Effector CD8-positive, alpha-beta T cell (primary cell): Measurements from ENCODE around the gene PPP1R1B.
A peak's percentile ranks its signal among the peaks of the same experiment; 100 is the strongest.

Experiments used
- DNase-seq: peaks from one replicate; lab custom pipeline; 2025; lab: John Stamatoyannopoulos, UW

Gene PPP1R1B

GRCh38 chr17:39667262-39667944, 40.7 kb downstream of the PPP1R1B start:
- no peak for DNase-seq

GRCh38 chr17:39667945-39668924, 41.5 kb downstream of the PPP1R1B start, which contains the start of gene PNMT:
Gene PNMT, plus strand, starts transcription at chr17:39668453. Its CDS starts 23 bp downstream, at chr17:39668476.
- peak; percentile 36 for DNase-seq

GRCh38 chr17:39669897-39670735, 43.4 kb downstream of the PPP1R1B start:
- no peak for DNase-seq

GRCh38 chr17:39670746-39671145, 44.0 kb downstream of the PPP1R1B start:
- no peak for DNase-seq

GRCh38 chr17:39671651-39672521, 45.1 kb downstream of the PPP1R1B start:
- no peak for DNase-seq

- DNase-seq: no peak
Observed at GRCh38 chr17:39672522-39673334, 46.0 kb downstream of the PPP1R1B start.

GRCh38 chr17:39673335-39674081, 46.8 kb downstream of the PPP1R1B start:
- DNase-seq: no peak

- DNase-seq: no peak
Observed at GRCh38 chr17:39674179-39674578, 47.4 kb downstream of the PPP1R1B start.

GRCh38 chr17:39674702-39675389, 48.1 kb downstream of the PPP1R1B start:
- no peak for DNase-seq

GRCh38 chr17:39675390-39676082, 48.8 kb downstream of the PPP1R1B start:
- no peak for DNase-seq

- DNase-seq: no peak
Observed at GRCh38 chr17:39676198-39676819, 49.6 kb downstream of the PPP1R1B start.

GRCh38 chr17:39677072-39677471, 50.3 kb downstream of the PPP1R1B start:
- DNase-seq: no peak

GRCh38 chr17:39677542-39678339, 51.0 kb downstream of the PPP1R1B start:
- DNase-seq: no peak

GRCh38 chr17:39678340-39679116, 51.8 kb downstream of the PPP1R1B start:
- DNase-seq: no peak

- DNase-seq: no peak
Observed at GRCh38 chr17:39679521-39680192, 52.9 kb downstream of the PPP1R1B start.
